Activated CD8-positive, alpha-beta memory T cell treated with anti-CD3 and anti-CD28 coated beads, Interleukin-2, amount 50 U/mL, for 4 hours (primary cell): ENCODE results near the gene HIRA.

ENCODE experiments used
- DNase-seq: peaks from one replicate; pipeline ENCODE4 v3.0.0-alpha.2; 2020

Gene HIRA

DNA sequence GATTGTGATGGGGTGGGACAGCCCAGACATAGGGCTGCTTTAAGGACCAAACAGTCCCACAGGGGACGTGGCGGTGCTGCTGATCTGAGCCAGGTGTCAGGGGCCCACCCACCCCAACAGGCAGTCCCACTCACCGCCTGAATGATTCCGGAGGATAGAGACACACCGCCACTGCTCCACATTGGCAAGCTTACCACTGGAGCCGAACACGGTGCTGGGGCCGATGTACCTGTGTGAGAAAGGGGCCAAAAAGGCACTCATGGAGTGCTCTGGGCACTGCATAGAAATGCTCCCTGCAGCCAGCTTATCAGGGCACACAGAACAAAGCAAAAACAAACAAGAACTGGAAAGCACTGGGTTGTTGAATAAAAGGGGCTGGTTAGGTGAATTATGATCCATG lies 25.9 kb downstream of the HIRA start:
- no peak for DNase-seq

DNA sequence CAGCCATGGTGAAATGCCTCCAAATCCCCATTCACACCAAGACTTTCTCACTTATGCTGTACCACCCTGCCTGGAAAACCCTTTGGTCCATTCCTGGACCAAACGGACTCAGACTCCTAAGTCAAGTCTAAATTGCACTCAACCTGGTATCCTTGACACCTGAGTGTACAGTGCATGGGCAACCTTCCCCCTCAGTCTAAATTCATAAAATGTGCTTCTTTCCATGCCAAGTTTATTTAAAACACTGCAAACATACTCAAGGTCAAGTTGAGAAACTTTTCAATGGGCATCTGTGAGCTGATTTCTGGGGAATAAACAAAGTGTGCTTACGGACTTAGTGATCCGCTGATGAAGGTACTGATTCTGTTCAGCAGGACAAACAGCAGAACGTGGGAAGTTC lies 26.4 kb downstream of the HIRA start:
- DNase-seq, result no peak

DNA sequence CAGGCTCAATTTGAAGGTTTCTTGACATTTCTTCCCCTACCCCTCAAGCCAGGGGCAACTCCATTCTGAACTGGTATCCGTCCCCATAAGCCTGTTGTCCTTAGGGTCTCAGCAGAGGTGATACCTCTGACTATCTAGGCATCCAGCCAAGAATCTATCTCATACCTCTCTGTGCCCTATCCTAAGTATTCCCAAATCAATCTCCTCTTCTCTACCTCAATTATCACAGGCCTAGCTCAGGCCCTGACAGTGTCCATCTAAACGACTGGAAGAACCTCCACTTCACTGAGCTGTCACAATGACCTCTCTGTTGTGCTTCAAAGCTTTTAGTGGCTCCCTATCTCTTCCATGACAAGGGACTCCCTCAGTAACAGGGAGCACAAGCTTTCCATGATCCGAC lies 26.9 kb downstream of the HIRA start:
- no peak for DNase-seq

DNA sequence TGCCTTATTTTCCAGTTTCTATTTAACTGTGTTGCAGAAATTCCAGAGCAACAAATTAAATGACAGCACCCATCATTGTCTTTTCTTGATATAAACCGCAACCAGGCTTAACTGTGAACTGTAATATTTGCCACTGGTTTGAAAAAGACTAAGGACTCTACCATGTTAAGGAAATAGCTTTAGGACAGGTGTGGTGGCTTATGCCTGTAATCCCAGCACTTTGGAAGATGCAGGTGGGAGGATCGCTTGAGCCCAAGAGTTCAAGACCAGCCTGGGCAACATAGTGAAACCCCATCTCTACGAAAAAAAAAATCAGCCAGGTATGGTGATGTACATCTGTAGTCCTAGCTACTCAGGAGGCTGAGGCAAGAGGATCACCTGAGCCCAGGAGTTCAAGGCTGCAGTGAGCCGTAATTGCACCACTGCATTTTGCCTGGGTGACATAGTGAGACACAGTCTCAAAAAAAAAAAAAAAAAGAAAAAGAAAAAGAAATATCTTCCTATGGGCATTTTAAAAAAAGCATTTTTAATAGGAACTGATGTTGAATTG lies 28.8 kb downstream of the HIRA start:
- no peak for DNase-seq

DNA sequence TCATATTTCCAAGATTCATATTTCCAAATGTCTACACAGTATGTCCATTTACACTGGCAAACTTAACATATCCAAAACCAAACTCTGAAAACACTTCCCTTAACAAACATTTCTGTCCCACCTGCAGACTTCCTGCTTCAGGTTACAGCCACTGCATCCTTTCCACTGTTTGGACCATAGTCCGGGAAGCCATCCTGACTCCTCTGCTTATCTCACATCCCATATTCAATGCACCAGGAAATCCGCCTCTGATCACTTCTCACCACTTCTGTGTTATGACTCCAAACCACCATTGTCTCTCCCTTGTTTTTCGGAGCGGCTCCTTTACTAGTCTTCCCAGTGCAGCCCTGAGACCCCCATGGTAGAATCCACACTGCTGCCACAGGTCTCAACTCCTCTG lies 30.1 kb downstream of the HIRA start:
- no peak for DNase-seq

DNA sequence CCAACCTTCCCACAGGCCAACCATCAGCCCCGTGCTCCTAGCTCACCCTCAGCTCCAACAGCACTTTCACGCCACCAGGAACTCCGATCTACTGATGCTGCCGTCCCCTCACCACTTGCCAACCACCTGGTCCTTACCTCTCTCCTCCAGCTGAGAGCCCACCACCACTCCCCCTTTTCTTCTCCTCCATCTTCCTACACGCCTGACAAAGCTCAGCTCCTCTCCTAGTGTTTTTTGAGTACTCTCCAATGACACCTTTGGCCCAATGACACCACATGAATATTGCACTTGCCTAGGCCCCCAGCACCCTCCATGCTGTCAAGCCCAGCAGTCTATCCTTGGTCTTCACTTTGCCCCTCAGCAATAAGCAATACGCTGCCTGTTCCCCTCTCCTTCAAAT lies 30.7 kb downstream of the HIRA start:
- no peak for DNase-seq

DNA sequence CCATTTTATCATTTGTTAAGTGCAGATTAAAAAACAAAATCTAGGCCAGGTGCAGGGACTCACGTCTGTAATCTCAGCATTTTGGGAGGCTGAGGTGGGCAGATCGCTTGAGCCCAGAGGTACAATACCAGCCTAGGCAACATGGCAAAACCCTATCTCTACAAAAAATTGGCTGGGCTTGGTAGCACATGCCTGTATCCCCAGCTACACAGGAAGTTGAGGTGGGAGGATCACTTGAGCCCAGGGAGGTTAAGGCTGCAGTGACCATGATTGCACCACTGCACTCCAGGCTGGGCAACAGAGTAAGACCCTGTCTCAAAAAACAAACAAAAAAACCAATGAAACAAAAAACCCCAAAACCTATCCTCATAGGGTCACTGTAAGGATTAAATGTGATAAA lies 32.9 kb downstream of the HIRA start:
- DNase-seq, result no peak

DNA sequence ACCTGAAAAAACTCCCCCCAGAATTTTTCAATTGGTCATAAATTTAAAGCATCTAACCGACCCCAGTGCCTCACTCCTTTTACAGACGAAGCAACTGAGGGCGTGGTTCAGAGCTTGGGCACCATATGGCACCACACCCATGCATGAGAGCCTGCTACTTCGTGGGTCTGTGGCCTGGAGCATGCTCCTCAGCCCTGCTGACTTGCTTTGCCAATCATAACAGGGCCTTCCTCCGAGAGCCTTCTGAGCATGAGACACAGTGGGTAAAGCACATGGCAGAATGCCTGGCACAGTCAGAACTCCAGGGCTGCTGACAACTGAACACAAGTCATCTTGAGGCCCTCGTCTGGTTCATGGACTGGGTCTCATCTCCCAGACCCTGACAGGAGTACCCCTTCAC lies 33.3 kb downstream of the HIRA start:
- no peak for DNase-seq

DNA sequence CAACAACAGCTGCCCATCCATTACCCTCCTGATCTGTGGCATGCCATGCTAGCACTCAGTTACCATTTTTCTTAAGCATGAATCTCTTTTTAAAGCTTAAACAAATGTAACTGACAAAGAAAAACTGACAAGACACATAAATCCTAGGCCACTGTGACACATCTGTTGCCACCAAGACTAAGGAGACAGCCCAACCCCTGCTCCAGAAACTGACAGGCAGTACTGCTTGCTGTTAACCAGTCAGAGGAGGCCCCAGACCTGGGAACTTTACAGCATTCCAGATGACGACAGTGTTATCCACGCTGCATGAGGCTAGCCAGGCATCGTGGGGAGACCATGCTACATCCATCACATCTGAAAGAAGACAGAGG lies 33.8 kb downstream of the HIRA start:
- DNase-seq, result no peak

DNA sequence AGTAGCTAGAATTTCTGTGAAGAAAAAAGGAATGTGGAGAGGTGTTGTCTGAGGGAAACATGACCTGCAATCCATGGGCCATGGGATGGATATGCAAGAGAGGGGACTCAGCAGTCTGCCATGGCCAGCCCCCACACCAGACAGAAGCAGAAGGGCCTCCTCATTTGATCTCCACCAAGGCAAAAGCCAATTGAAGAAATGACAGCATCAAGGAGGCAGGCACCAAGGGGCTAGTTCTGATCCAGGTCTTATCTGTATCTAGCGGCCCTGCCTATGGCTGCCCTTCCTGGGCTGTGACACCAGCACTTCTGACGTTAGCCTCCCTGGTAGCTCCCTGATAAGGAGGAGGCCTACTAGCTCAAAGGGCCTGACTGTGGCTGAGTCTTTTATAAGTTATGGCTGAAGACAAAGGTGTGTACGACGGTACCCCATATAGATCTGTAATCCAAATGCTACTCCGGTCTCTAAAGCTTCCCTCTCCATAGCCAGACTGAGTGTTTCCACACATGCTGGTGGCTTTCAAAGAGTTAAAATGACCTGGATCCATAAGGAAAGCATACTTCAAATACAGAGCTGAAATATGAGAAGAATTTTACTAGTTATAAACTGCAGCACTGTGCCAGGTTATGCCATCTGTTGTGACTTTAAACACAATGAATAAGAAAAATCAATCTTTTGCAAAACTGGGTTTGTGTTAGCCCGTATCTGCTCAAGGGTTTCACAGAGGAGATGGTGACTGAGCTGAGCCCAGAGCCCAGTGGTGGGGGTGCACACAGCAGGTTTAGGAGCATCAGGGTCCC lies 34.4 kb downstream of the HIRA start:
- DNase-seq, result no peak

DNA sequence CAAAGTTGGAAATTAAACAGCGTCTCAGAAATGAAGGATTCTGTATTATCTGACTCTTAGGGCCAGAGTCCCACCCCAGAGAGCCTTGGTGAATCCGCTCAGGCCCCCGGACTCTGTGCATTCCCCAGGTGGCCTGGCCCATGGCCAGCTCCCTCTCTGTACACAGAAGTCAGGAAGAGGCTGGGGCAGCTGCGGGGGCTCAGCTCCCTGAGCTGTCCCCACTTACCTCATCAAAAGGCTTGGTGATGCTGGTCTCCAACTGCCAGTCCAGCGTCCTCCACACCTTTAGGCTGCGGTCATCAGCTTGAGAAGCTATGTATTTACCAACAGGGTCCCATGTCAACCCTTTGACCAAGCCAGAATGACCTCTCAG lies 35.0 kb downstream of the HIRA start:
- no peak for DNase-seq

DNA sequence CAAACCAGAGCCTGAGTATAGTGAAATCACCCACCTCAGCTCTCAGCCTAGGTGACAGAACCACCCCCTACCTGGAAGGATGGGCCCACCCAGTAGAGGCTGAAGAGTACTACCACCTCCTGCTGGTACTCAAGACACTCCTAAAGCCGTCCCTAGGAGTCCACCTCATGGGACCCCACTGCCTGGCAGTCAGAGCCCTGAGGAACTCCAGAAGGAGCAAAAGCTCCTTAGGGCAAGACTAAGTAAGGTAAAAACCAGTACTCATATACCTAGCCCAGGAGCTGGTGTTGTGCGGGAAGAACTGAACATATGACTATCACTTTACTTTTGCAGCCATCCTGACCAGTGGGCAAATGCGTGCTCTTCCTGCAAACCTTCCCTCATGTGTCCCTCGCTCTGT lies 36.3 kb downstream of the HIRA start:
- DNase-seq, result no peak

DNA sequence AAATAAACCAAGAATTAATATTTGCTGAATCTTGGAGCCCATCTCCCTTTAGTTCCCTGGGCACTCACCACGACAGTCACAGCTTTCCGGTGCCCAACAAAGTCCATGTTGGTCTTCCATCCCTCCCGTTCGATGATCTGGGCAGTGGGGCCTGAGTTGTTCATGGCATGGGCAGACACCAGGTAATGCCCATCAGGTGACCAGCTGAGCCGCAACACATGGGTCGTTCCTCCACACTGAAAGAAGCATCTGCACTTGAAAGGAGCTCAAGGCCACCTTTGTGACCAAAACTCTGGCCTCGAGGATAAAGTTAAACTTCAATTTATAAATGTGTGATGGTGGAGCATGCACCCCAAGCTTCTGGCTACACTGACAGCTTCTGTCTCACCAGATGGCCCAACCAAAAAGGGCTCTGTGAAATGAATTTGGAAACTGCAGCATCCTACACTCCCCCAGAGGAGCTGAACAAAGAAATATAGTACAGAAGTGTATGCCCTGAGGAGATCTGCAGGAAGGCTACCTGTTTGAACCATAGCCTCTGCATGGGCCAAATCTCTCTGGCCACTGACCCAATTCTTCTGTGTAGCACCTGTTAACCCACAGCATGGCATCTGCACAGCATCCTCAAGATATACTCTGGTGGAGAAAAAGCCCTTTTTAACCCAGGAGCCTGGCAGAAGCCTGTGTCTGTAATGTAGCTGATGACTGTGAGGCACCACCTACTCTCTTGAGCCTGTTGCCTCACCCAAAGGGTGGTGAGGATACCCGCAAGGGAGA lies 37.1 kb downstream of the HIRA start:
- DNase-seq, result no peak

DNA sequence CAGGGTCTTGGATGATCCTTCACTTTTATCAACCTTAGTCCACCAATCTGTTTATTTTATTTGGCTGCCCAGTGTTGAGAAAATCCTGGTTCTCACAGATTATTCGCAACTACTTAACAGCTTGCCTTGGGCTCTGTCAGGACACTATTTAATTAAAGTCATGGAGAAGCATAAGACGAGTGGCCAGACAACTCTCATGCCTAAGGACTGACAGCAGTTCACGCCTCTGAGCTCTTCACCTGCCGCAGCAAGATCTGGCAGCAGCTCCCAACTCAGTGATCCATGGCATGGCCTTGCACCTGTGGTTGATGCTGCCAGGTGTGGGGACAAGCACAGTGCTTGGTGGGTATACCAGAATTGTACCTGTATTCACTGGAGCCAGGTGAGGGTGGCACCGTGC lies 37.8 kb downstream of the HIRA start:
- DNase-seq, result no peak

DNA sequence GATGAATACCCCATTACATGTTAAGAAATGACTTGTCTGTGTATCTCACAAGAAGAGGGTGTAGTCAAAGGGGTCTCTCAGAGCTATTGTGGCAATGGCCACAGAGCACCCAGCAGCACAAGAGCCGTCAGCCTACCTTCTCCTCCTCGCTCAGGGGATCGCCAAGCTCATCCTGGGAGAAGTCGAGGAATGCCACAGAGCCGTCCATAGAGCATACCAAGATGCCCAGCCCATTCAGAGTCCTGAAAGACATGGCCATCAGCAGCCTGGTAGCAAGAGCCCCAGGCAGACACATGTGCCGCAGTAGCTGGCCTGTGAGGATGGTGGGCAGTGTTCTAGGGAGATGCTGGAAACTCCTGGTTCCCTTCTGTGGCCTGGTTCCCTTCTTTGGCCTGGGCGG lies 44.0 kb downstream of the HIRA start:
- no peak for DNase-seq

DNA sequence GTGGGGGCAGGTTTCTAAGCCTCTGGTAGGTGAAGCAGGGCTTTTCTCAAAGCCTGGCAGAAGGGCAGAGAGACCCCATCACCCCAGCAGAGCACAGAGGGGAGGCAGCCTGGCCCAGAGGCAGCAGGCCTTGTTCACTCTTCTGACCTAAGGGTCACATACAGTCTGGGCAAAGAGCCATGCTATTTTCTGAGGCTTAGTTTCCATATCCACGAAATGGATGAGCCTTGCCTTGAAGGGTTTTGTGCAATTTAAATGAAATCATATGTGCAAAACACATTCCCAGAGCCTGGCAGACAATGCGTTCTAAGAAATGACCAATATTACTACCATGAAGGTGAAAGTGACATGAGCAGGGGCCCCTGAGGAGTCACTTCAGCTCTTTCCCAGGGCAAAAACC lies 44.5 kb downstream of the HIRA start:
- DNase-seq, result no peak

DNA sequence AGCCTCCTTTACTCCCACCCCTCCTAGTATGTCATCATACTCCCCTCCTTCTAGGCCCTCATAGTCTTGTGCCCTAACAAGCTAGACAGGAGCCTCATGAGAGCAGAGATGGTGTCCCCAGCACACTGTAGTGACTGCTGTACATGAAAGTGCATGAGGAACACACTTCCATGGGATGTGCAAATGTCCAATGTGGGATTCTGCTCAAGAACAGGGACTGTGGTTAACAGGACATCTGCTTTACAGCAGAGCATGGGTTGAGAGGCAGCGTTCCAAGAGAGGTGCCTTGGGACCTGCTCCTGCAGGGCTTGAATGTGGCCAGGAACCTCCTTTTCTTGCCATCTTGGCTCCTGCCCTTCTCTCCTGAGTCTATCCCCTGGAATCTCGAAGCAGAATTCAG lies 45.3 kb downstream of the HIRA start:
- no peak for DNase-seq

DNA sequence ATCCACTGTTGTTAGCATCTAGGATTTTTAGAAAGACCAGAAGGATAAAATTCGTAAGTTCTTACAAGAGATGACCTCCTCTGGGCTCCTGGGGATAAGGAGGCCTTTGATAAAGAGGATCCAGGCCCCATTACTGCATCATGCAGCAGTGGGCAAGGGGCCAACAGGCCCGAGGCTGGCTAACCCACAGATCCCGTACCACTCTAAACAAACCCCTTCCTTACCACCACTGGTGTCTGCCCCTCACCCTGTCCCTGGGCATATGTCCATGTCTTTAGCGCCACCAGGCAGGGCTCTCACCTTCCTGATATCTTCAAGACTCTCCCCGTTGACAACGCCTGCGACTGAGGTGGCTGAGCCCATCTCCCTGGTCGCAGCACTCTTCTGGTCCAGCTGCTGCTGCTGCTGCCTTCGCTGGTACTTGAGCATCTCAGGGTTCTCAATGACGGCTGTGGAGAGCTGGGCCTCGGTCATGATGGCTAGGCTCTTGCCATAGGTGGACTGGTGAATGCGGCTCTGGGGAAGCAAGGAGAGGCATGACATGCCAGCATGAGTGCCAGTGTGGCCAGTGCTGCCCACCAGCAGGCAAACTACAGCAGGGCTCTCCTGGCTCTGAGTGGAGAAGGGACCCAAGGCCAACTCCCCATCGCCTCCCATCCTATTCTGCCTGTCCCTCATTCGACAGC lies 46.2 kb downstream of the HIRA start:
- DNase-seq, result no peak

DNA sequence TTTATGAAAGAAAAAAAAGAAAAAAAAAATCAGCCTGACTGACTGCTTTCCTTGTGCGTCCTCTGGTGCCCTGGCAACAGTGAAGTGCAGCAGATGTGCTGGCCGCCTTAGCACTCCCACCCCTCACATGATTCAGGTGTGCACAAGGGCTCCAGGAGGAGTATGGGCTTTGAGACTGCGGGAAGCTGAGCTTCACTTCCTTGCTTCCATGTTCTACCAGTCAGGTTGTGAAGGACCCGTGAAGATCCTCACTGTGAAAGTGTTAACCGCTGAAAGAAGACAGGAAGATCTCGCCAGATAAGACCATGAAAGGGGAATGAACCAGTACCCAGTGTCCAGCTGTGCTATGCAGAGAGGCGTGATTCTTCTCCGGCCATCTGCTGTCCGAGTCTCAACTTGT lies 48.2 kb downstream of the HIRA start:
- DNase-seq, result no peak

DNA sequence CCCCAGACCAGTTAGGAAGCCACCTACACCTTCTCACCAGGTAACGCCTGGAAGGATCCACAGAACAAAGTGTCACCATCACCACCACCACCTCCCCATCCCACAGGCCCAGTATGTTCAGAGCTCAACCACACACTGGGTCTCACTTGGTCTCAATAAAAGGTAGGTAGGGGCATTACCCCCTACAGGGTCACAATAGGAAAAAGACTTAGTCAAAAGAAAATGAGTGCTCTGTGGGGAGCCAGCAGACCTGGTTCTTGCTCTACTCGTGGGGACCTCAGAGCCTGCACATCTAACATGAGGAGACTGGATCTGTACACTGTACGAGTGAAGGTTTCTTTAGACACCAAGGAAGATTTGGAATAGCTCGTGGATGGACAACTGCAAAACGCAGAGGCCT lies 49.3 kb downstream of the HIRA start:
- no peak for DNase-seq

DNA sequence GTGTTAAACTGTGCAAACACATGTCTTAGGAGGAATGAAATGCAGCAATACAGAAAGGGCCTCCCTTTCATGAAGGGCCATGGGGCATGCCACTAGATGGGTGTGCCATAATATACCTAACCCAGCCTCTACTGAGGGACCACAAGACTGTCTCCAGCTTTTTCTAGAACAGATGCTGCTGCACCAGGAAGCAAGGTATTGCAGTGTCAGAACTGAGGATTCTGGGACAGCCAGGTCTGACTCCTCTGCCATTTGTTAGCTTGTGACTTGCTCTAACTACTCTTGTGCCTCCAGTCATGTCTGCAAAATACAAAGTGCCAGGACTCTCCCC lies 53.2 kb downstream of the HIRA start:
- DNase-seq, result no peak

DNA sequence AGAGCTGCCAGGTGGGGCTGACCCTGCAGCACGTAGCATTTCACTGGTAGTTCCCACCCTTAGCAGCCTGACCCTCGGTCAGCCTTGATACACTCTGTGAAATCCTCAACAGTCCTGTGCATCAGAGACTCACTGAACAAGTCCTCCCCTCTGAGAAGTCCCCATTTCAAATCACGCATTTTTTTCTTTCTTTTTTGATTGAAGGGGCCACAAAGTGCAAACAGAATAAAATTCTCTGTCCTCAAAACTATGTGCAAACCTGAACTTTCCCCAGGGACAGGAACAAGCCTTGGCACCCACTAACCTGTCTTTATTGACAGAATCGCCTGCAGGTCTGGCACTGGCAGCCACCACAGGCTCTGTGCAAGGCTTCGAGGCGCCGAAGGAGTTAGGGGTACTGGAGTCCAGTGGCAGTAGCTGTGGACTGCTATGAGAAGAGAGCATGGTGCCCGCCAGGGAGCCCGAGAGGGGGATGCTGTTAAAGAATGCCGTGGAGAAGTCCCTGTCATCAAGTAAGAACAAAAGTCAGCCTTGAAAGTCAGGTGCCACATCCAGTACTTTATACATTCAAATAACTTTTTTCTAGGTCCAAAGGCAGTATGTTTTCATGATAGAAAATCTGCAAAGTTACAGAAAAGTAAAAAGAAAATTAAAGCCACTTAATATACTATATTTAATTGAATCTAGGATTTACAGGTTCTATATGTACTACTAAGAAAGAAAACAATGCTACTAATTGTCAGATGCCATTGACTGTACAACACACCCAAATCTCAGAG lies 53.8 kb downstream of the HIRA start:
- no peak for DNase-seq

DNA sequence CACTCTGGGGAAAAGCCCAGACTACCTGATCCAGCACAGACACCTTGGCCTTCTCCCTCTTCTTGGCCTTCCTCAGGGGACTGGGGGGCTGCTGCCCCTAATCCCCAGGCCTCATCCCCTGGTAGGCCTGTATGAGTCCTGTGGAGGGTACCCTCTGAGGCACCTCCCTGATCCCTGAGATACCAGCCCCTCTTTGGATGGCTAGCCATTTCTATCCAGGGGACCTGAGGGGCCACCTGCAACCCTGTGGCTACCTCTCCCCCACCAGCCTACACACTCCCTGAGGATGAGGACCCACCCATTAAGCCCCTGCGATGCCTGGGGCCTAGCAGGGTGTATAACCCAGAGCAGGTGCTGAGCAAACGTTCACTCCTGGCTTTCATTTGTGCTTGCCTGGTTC lies 54.6 kb downstream of the HIRA start:
- DNase-seq, result no peak
